Endodermal cell (in vitro differentiated cells): Measurements from ENCODE around the gene WDR46. TPM values are rescaled to one million over a fixed set of nuclear protein-coding genes. Genes with fewer than 3 reads are reported as not detected.

ENCODE experiments used
- DNase-seq: peaks from one replicate; pipeline ENCODE4 v3.0.0-alpha.2; 2017
- H3K27ac ChIP-seq: 2 replicates; pipeline ENCODE4 v1.5.1; 2013; ENCODE audit warnings: mild to moderate bottlenecking, low read depth, low read length, moderate library complexity
- H3K27me3 ChIP-seq: 2 replicates; pipeline ENCODE4 v1.6.1; 2013; ENCODE audit warnings: mild to moderate bottlenecking, low read length, moderate library complexity; ENCODE audit not compliant: insufficient read depth, control insufficient read depth, poor library complexity, severe bottlenecking
- H3K36me3 ChIP-seq: 2 replicates; pipeline ENCODE4 v1.7.0; 2013; ENCODE audit warnings: mild to moderate bottlenecking, low read length, moderate library complexity; ENCODE audit not compliant: control insufficient read depth, insufficient read depth
- H3K4me1 ChIP-seq: one replicate; pipeline ENCODE4 v1.7.0; 2013; ENCODE audit warnings: low read length; ENCODE audit not compliant: control insufficient read depth, insufficient read depth
- H3K4me3 ChIP-seq: 2 replicates; pipeline ENCODE4 v1.5.1; 2013; ENCODE audit warnings: mild to moderate bottlenecking, low read length, moderate library complexity
- H3K9ac ChIP-seq: 2 replicates; pipeline ENCODE4 v1.6.1; 2013; ENCODE audit warnings: mild to moderate bottlenecking, low read length, moderate library complexity; ENCODE audit not compliant: poor library complexity, severe bottlenecking; ENCODE audit errors: extremely low read depth
- H3K9me3 ChIP-seq: 2 replicates; pipeline ENCODE4 v1.6.1; 2013; ENCODE audit warnings: mild to moderate bottlenecking, low read length, moderate library complexity; ENCODE audit not compliant: control insufficient read depth
- H3K27ac Mint-ChIP-seq: 2 replicates; pipeline ENCODE4 v1.8.0; 2020; ENCODE audit warnings: mixed read lengths
- H3K27me3 Mint-ChIP-seq: 2 replicates; pipeline ENCODE4 v1.8.0; 2021; ENCODE audit warnings: mild to moderate bottlenecking, mixed read lengths; ENCODE audit not compliant: insufficient read depth
- H3K36me3 Mint-ChIP-seq: 2 replicates; pipeline ENCODE4 v1.8.0; 2020; ENCODE audit warnings: low read depth, mixed read lengths
- H3K4me1 Mint-ChIP-seq: 2 replicates; pipeline ENCODE4 v1.8.0; 2020; ENCODE audit warnings: mixed read lengths
- H3K4me3 Mint-ChIP-seq: 2 replicates; pipeline ENCODE4 v1.8.0; 2020; ENCODE audit warnings: mild to moderate bottlenecking, moderate library complexity, mixed read lengths
- H3K9me3 Mint-ChIP-seq: 2 replicates; pipeline ENCODE4 v1.8.0; 2020; ENCODE audit warnings: mild to moderate bottlenecking, mixed read lengths
- CTCF ChIP-seq: fragments of 200-600 bp; sonication (generic); conservative IDR thresholded peaks from 2 replicates; pipeline ENCODE4 v1.5.0; 2021; ENCODE audit warnings: antibody characterized with exemption, mild to moderate bottlenecking
- WGBS, 2 experiments: methylation state at CpG; one replicate each; pipeline versions ENCODE4 v1.1.5 to v1.1.7; 2013; ENCODE audit warnings: missing lambda C conversion rate in 2 of 2, mixed read lengths in 1 of 2; ENCODE audit not compliant: insufficient coverage in 1 of 2, insufficient read length in 1 of 2; 5-methylcytosine and 5-hydroxymethylcytosine counted together
- total RNA-seq, 2 donors: library from RNA; stranded (reverse); fragmentation: NEBNext Ultra II Directional in 1 of 2; extraction: Animal tissue kit (Norgen Biotek cat#: 25700) in 1 of 2; gene quantifications; 2 replicates in 1 of 2; 3 replicates in 1 of 2; pipeline ENCODE4 v1.2.1, GENCODE V29; 2021

The WDR46 gene
- total RNA-seq, 2 donors from 2014 or later: 42.9 to 62.5 TPM

- Mint-ChIP-seq H3K4me3 (no peak overlapping the region), H3K27ac (no peak overlapping the region), H3K9me3 (no peaks in the 10 kb centered on the region), H3K4me1 (peaks cover 33% of the 10 kb centered on the region), H3K27me3 (no peaks in the 10 kb centered on the region), H3K36me3 (peaks cover 51% of the 10 kb centered on the region)
- TF ChIP-seq CTCF: no peak
- Histone ChIP-seq H3K4me3 (no peak overlapping the region), H3K27ac (no peak overlapping the region), H3K36me3 (peaks cover 63% of the 10 kb centered on the region), H3K9ac (no peak overlapping the region), H3K27me3 (no peaks in the 10 kb centered on the region), H3K9me3 (no peaks in the 10 kb centered on the region), H3K4me1 (no peaks in the 10 kb centered on the region)
- 90% methylated on average over 4 to 9 of the region's 9 CpGs for WGBS, 2 experiments
- DNase-seq: no peak
Observed at GRCh38 chr6:33278392-33278741, 10.7 kb downstream of the WDR46 start.

DNA sequence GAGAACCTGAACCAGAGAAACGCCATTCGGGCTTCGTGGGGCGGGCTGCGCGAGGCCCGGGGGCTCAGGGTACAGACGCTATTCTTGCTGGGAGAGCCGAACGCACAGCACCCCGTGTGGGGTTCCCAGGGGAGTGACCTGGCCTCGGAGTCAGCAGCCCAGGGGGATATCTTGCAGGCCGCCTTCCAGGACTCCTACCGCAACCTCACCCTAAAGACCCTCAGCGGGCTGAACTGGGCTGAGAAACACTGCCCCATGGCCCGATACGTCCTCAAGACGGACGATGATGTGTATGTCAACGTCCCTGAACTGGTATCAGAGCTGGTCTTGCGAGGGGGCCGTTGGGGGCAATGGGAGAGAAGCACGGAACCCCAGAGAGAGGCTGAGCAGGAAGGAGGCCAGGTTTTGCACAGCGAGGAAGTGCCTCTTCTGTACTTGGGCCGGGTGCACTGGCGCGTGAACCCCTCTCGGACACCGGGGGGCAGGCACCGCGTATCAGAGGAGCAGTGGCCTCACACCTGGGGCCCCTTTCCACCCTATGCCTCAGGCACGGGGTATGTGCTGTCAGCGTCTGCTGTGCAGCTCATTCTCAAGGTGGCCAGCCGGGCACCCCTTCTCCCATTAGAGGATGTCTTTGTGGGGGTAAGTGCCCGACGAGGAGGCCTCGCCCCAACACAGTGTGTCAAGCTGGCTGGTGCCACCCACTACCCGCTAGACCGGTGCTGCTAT, 11.2 kb downstream of the WDR46 start:
- WGBS, 2 experiments: 60 to 69% methylated on average over 30 to 39 of the region's 39 CpGs
- peak overlapping the region; percentile 42 for H3K9ac ChIP-seq
- TF ChIP-seq CTCF: peak; percentile 12
- Mint-ChIP-seq H3K36me3 (peaks cover 56% of the 10 kb centered on the region), H3K9me3 (no peaks in the 10 kb centered on the region), H3K4me3 (peak overlapping the region; percentile 98), H3K4me1 (peaks cover 35% of the 10 kb centered on the region), H3K27me3 (no peaks in the 10 kb centered on the region), H3K27ac (peak overlapping the region; percentile 92)
- peak; percentile 66 for DNase-seq
- H3K9me3 ChIP-seq: no peaks in the 10 kb centered on the region
- no peaks in the 10 kb centered on the region for H3K27me3 ChIP-seq
- peak overlapping the region; percentile 77 for H3K27ac ChIP-seq
- no peaks in the 10 kb centered on the region for H3K4me1 ChIP-seq
- peaks cover 66% of the 10 kb centered on the region for H3K36me3 ChIP-seq
- peak overlapping the region; percentile 98 for H3K4me3 ChIP-seq

- 2 to 5% methylated on average over 28 to 80 of the region's 80 CpGs for WGBS, 2 experiments
- peak; percentile 79 for TF ChIP-seq CTCF
- Histone ChIP-seq H3K4me1 (no peaks in the 10 kb centered on the region), H3K9ac (peak within 1 kb of the TSS; percentile 42), H3K36me3 (peaks cover 69% of the 10 kb centered on the region), H3K9me3 (no peaks in the 10 kb centered on the region), H3K27me3 (no peaks in the 10 kb centered on the region), H3K27ac (peak within 1 kb of the TSS; percentile 77), H3K4me3 (peak within 1 kb of the TSS; percentile 98)
- H3K4me3 Mint-ChIP-seq: peak within 1 kb of the TSS; percentile 98
- peaks cover 58% of the 10 kb centered on the region for H3K36me3 Mint-ChIP-seq
- DNase-seq: peak; percentile 95
- peak within 1 kb of the TSS; percentile 92 for H3K27ac Mint-ChIP-seq
- H3K9me3 Mint-ChIP-seq: no peaks in the 10 kb centered on the region
- no peaks in the 10 kb centered on the region for H3K27me3 Mint-ChIP-seq
- H3K4me1 Mint-ChIP-seq: peaks cover 35% of the 10 kb centered on the region
Observed at GRCh38 chr6:33276864-33277662, 12.0 kb downstream of the WDR46 start, which contains the start of gene B3GALT4. Gene B3GALT4 (plus strand): TSS chr6:33277123. CDS start chr6:33277420, 297 bp downstream.
